ENCODE results near the gene EYS.

Gene EYS

DNA sequence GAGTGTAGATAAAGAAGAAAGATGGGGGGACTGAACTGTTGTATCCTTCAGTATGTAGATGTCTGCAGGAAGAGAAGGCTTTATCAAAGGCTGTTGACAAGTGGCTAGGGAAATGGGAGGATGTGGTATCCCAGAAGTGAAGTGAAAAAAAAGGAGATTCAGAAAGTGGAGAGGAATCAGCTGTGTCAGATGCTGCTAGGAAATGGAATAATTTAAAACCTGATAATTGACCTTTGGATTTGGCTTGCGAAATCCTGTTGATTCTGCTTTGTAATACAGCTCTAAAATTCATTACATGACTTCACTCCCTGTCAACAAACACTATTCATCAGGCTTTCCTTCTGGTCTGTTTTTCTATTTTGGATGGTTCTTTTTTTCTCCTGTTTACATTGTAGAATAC is 2029.7 kb downstream of the EYS start:
- Histone ChIP-seq H3K36me3 (ENCODE audit: insufficient read depth, low read length) (peaks cover 39% of the 10 kb centered on the region), H3K79me2 (ENCODE audit: insufficient read depth, low read length) (peaks cover 95% of the 10 kb centered on the region), H4K20me1 (ENCODE audit: insufficient read depth, low read length, poor library complexity, severe bottlenecking) (peaks cover 81% of the 10 kb centered on the region)

DNA sequence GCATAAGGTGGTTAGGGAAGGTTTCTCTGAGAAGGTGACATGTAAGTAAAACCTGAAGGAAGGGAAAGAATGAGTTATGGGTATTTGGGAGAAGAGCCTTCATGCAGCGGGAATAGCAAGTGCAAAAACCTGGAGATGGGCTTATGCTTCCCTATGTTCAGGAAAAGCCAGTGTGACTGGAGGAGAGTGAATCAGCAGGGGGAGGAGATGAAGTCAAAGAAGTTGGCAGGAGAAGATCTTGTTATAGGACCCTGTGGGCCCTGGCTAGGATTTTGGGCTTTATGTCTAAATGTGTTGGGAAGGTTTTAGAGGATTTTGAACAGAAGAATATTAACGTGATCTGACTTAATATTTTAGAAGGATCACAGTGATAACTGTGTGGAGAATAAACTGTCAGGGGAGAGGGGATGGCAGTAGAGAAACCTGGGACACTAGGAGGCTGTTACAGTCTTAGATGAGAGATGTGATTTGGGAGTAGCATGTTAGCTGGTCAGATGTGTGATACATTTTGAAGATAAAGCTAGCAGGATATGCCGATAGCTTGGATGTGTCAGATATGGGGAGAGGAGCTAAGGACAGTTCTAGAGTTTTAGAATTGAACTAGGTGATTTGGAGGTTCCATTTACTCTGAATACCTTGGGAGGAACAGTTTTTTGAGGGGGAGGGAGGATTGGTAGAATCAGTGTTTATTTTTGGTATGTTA is 2030.5 kb downstream of the EYS start:
- no peak for TF ChIP-seq EZH2phosphoT487 (IDR thresholded peaks at IDR 0.05; ENCODE audit: borderline replicate concordance)
- TF ChIP-seq, protein P1, sequence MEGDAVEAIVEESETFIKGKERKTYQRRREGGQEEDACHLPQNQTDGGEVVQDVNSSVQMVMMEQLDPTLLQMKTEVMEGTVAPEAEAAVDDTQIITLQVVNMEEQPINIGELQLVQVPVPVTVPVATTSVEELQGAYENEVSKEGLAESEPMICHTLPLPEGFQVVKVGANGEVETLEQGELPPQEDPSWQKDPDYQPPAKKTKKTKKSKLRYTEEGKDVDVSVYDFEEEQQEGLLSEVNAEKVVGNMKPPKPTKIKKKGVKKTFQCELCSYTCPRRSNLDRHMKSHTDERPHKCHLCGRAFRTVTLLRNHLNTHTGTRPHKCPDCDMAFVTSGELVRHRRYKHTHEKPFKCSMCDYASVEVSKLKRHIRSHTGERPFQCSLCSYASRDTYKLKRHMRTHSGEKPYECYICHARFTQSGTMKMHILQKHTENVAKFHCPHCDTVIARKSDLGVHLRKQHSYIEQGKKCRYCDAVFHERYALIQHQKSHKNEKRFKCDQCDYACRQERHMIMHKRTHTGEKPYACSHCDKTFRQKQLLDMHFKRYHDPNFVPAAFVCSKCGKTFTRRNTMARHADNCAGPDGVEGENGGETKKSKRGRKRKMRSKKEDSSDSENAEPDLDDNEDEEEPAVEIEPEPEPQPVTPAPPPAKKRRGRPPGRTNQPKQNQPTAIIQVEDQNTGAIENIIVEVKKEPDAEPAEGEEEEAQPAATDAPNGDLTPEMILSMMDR (conservative IDR thresholded peaks at IDR 0.05; ENCODE audit: low read length), result no peak
- H3K4me3 ChIP-seq (ENCODE audit: low read length, poor library complexity, severe bottlenecking), result no peak overlapping the region
- no peak overlapping the region for H3K4me2 ChIP-seq (ENCODE audit: low read depth, low read length, poor library complexity, severe bottlenecking)
- H3F3A ChIP-seq (ENCODE audit: low read depth), result no peaks in the 10 kb centered on the region
- peaks cover 37% of the 10 kb centered on the region for H3K36me3 ChIP-seq (ENCODE audit: insufficient read depth, low read length)
- H2AFZ ChIP-seq (ENCODE audit: low read length), result no peak overlapping the region
- no peaks in the 10 kb centered on the region for H3K27me3 ChIP-seq (ENCODE audit: insufficient read depth, low read length, poor library complexity, severe bottlenecking)
- H3K9ac ChIP-seq (ENCODE audit: low read depth, low read length, poor library complexity, severe bottlenecking), result no peak overlapping the region
- no peaks in the 10 kb centered on the region for H3K4me1 ChIP-seq (ENCODE audit: insufficient read depth, low read length, poor library complexity, severe bottlenecking)
- H3K9me3 ChIP-seq (ENCODE audit: insufficient read depth, low read depth, low read length), result no peaks in the 10 kb centered on the region
- peaks cover 76% of the 10 kb centered on the region for H4K20me1 ChIP-seq (ENCODE audit: insufficient read depth, low read length, poor library complexity, severe bottlenecking)
- peaks cover 92% of the 10 kb centered on the region for H3K79me2 ChIP-seq (ENCODE audit: insufficient read depth, low read length)
- no peaks in the 10 kb centered on the region for H3K9me2 ChIP-seq (replicated peaks; ENCODE audit: low read depth, low read length)

More for the DNA sequence above, 2029.7 kb downstream of the EYS start:
- Histone ChIP-seq H3K4me3 (ENCODE audit: low read length, poor library complexity, severe bottlenecking) (no peak overlapping the region), H3K27me3 (ENCODE audit: insufficient read depth, low read length, poor library complexity, severe bottlenecking) (no peaks in the 10 kb centered on the region), H3K9me3 (ENCODE audit: insufficient read depth, low read depth, low read length) (no peaks in the 10 kb centered on the region), H3K9ac (ENCODE audit: low read depth, low read length, poor library complexity, severe bottlenecking) (no peak overlapping the region), H2AFZ (ENCODE audit: low read length) (no peak overlapping the region), H3F3A (ENCODE audit: low read depth) (no peaks in the 10 kb centered on the region), H3K9me2 (replicated peaks; ENCODE audit: low read depth, low read length) (no peaks in the 10 kb centered on the region), H3K4me1 (ENCODE audit: insufficient read depth, low read length, poor library complexity, severe bottlenecking) (no peaks in the 10 kb centered on the region), H3K4me2 (ENCODE audit: low read depth, low read length, poor library complexity, severe bottlenecking) (no peak overlapping the region)
- TF ChIP-seq EZH2phosphoT487 (IDR thresholded peaks at IDR 0.05; ENCODE audit: borderline replicate concordance), result no peak
- TF ChIP-seq, protein P1 (conservative IDR thresholded peaks at IDR 0.05; ENCODE audit: low read length), result no peak

DNA sequence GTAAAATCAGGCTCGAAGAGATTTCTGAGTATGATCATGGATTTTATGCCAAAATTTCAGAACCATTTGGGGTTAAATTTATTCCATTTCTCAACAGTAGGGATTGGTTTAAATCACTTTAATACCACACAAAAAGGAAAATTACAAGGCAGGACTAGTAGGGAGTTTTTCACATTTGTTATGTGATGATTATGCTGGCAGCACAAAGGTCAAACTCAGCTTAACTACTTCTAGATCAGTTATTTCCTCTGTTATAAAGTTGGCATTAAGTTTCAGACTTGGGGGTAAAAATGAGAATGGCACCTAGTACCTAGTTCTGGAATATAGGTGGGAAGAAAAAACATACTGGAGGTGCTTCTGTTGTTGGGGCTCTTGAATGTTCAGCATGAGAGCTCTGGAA is 2031.9 kb downstream of the EYS start:
- no peaks in the 10 kb centered on the region for H3K9me3 ChIP-seq (ENCODE audit: insufficient read depth, low read depth, low read length)
- H3K27me3 ChIP-seq (ENCODE audit: insufficient read depth, low read length, poor library complexity, severe bottlenecking), result no peaks in the 10 kb centered on the region
- peaks cover 26% of the 10 kb centered on the region; the same call in 1 of the 2 replicates for H3K36me3 ChIP-seq (ENCODE audit: insufficient read depth, low read length)
- no peak overlapping the region for H3K4me3 ChIP-seq (ENCODE audit: low read length, poor library complexity, severe bottlenecking)
- no peaks in the 10 kb centered on the region for H3F3A ChIP-seq (ENCODE audit: low read depth)
- no peaks in the 10 kb centered on the region for H3K9me2 ChIP-seq (replicated peaks; ENCODE audit: low read depth, low read length)
- no peak overlapping the region for H3K4me2 ChIP-seq (ENCODE audit: low read depth, low read length, poor library complexity, severe bottlenecking)
- H3K79me2 ChIP-seq (ENCODE audit: insufficient read depth, low read length), result peaks cover 92% of the 10 kb centered on the region
- TF ChIP-seq, protein P1 (conservative IDR thresholded peaks at IDR 0.05; ENCODE audit: low read length), result no peak
- no peak for TF ChIP-seq EZH2phosphoT487 (IDR thresholded peaks at IDR 0.05; ENCODE audit: borderline replicate concordance)
- H3K4me1 ChIP-seq (ENCODE audit: insufficient read depth, low read length, poor library complexity, severe bottlenecking), result no peaks in the 10 kb centered on the region
- H2AFZ ChIP-seq (ENCODE audit: low read length), result no peak overlapping the region
- peaks cover 76% of the 10 kb centered on the region for H4K20me1 ChIP-seq (ENCODE audit: insufficient read depth, low read length, poor library complexity, severe bottlenecking)
- no peak overlapping the region for H3K9ac ChIP-seq (ENCODE audit: low read depth, low read length, poor library complexity, severe bottlenecking)

Measured in Loucy (cell line).